ENCODE measurements around the gene C6orf136.
"Not testable (repeated sequence)": the region's sequence is repeated elsewhere in the genome, so short reads cannot be mapped to it uniquely, and the experiment has no call there.

Gene C6orf136

DNA sequence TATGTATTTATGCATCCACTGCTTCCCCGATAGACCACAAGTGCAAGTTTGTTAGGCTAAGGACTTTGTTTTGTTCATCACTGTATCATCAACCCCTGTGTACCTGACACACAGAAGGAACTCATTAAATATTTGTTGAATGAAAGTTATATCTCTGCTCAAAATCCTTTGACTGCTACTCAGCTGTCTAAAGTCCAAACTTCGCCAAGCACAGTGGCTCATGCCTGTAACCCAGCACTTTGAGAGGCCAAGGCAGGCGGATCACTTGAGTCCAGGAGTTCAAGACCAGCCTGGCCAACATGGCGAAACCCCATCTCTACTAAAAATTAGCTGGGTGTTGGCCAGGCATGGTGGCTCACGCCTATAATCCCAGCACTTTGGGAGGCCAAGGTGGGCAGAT, 11.0 kb downstream of the C6orf136 start:
- DNase-seq (ENCODE audit: low spot score): not testable (repeated sequence)

DNA sequence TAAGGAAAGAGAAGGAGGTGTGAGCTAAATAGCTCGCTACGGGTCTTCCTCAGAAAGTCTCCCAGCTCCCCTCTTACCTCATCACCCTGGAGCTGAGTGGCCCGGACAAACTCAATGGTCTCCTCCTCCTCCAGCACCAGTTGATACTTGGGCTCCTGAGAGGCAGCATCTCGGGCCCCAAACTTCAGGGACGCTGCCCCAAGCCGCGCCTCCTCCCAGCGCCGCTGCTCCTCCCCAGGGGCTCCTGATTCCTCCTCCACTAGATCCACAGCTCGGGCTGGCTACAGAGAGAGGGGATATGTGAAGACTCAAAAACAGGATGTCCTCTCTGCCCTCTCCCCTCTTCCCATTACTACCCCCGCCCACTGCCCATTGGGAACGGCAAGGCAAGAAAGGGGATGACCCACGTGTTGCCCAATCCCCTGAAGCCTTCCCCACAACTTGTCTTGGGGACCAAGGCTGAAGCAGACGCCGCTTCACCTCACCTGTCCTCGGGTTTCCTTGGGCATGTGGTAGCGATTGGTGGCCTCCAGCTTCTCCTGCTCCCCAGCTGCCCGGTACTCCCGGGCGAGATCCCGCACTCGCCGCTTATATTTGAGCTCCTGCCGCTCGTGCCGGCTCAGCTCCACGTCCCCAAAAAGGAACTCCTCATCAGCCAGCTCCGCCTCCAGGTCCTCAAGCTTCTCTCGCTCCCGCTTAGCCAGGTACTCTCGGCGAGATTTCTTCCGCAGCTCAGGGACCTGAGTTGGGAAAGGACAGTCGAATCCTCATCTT, 18.2 kb downstream of the C6orf136 start:
- no peak for DNase-seq (ENCODE audit: low spot score)

DNA sequence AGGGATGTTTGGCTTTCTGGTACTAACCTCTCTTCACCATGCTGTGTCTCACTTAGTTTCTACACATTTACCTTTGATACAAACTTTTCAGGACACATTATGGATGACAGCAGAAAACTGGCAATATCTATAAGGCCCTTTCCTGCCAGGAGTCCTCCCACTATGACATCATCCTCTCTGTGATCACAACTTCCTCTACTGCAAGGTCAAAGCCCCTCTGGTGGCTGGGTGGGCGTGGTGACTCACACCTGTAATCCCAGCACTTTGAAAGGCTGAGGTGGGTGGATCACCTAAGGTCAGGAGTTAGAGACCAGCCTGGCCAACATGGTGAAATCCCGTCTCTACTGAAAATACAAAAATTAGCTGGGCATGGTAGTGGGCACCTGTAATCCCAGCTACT, 19.4 kb downstream of the C6orf136 start:
- not testable (repeated sequence) for DNase-seq (ENCODE audit: low spot score)

DNA sequence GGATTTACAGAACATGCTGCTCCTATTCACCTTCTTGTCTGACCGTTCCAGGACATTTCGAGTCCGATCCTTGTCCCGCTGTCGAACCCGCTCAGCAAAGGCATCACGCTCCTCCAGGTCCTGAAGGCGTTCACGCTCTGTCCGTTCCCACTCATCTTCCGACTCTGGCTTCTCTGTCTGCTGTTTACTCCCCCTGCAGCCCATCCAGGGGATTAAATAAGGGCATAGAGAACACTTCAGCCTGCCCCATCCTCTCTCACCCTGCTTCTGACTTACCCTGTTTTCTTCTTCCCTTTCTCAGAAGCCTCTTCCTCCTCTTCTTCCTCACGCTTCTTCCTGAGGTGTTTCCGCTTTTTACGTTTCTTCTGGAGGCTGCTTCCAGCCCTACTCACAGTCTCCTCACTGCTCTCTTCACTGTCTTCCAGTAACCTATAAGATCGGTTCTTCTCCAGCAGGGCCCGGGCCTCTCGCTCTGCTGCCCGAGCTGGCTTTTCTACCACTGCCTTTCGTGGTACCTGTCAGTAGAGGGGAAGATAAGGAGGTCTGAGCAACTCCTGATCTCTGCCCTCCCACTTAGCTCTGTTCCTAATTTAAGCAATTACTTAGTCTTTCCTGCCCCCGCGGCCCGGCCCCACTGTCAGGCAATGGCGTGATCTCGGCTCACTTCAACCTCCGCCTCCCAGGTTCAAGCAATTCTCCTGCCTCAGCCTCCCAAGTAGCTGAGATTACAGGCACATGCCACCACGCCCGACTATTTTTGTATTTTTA, 24.0 kb downstream of the C6orf136 start:
- DNase-seq (ENCODE audit: low spot score): no peak

DNA sequence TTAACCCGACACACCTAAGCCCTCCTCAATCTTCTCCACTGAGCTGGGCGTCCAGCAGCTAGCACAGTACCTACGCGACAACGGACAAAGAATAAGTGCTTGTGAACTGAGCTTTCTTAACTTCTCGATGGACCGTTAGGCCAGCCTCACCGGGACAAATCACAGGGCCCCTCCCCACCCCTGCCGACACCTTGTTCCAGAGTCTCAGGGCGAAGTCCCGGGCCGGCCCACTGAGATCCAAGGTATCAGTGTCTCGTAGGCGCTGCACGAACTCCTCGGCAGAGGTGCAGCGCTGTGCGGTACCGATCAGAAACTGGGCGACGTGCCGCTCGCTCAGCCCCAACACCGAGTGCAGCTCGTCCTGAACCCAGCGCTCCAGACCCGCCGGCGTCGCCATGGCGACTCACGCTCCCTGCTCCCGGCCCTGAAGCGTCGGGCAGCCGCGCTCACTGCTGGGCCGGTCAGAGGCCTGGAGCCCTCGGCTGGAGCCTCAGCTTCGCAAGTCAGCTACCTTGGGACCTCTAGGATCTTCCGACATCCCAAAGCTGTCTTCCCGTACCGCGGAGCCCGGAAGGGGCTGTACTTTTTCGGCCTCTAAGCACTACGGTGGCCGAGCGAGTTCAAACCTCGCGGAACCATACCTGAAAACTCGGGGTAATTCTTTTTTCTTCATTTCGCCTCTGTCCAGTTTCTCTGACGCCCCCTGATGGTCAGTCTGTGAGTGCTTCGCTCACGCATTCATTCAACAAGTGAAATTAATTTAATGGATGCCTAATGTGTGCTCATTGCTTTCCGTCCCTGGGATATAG, 25.7 kb downstream of the C6orf136 start, which contains the start of gene DHX16:
TSS of gene DHX16 (minus strand) at position 562 of the 809 bp plus-strand sequence. CDS start at position 397, 165 bp downstream.
- peak; percentile 98 for DNase-seq (ENCODE audit: low spot score)

DNA sequence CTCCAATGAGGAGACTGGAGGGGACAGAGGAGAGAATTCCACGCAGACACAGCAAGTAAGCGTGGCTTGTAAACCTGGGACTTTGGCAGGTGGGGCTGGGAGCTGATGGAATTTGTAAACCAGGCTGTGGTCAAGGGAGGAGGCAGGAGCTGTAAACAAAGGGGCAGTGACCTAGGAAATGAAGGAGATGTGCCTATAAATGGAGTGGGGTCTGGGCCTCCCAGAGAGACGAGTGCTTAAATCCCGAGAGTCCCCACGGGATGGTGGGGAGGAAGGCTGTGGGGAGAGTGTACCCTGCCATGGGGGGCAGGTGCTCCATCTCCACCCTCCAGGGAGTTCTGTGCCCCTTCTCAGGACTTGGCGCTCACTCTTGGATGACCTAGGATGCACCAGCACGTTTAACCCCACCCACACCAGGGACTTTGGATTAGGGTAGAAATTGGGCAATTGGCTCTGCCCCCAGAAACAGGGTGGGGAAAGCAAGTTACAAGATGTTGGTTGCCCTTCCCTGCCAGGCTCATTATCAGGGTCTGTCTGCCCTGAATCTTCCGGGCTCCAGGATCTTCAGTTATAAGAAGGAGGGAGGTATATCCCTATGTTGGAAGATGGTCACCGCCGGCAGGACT, 29.8 kb downstream of the C6orf136 start:
- DNase-seq (ENCODE audit: low spot score): no peak

DNA sequence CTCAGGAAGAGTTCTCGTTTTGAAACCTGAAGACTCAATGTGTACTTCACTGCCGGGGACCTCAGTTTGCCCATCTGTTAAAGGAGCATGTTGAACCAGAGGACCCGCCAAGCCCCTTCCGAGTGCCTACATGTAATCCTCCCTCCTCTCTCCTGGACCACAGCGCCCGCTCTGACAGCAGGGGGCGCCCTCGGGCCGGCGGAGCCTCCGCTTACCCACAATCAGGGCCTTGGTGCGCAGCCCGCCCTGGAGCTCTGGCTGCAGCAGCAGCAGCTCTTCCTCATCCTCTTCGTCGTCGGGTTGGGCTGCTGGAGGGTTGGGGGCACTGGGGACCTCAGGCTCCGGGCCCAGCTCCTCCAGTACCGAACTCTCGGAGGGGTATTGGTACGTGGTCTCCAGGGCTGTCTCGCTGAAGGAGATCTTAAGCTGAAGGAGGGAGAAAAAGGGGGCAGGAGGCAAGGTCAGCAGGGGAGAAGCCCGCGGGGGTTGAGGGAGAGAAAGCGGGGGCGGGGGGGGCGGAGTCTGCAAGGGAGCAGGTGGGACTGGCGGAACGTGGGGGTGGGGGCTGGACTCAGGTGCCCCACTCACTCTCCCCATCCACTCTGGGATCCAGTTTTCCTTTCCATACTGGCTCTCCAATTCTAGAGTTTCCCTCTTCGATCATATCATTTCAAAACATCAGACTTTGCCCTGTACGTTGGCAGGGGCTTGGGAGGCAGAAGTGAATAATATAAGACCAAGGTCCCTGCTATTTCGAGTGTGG, 32.2 kb downstream of the C6orf136 start:
- peak; percentile 83 for DNase-seq (ENCODE audit: low spot score)

DNA sequence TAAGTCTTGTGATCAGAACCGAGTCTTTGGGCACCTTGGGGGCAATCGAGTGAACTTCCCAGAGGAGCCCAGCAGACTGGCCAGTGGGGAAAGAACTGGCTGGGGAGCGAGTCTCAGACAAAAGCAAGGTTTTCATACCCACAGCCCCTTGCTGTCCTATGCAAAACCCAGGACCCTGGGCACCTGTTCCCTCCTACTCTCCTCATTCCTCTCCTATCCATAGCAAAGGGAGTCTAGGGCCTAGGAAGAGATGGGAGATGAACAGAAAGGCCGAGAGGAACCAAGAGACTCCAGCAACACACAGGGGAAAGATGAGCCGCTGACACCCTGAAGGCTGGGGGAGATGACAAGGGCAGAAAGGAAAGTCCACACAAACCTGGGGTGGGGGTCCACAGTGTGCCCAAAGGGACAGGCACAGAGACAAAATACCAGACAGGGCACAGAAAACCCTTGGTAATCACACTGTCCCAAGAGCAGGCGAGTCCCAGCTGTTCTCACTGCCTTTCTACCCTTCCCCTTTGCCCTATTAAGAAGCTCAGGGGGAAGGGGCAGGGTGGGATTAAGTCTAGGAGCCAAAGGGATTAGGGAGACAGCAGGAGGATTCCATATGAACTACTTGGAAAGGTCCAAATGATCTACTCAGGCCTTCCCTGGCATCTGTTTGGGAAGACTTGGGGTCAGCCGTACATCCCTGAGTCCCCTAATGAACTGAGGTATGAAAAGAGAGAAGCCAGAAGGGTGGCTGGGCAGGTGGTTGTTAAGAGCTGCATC, 33.0 kb downstream of the C6orf136 start:
- peak; percentile 44 for DNase-seq (ENCODE audit: low spot score)

DNA sequence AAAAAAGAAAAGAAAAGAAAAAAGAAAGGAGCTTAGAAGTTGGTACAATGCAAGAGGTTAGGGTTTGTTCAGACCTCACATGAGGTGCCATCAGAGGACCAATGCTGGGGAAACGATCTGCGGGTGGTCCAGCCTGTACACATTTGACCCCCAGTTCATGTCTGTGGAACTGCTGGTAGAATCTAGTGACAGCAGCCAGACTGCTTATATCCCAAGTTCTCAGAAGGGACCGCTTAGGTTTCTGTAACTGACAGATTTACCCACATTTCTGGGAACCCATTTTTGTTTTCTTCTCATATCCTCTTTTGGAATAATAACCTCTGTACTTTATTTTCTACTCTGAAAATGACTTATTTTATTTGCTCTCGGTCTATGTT, 34.8 kb downstream of the C6orf136 start:
- DNase-seq (ENCODE audit: low spot score): no peak

DNA sequence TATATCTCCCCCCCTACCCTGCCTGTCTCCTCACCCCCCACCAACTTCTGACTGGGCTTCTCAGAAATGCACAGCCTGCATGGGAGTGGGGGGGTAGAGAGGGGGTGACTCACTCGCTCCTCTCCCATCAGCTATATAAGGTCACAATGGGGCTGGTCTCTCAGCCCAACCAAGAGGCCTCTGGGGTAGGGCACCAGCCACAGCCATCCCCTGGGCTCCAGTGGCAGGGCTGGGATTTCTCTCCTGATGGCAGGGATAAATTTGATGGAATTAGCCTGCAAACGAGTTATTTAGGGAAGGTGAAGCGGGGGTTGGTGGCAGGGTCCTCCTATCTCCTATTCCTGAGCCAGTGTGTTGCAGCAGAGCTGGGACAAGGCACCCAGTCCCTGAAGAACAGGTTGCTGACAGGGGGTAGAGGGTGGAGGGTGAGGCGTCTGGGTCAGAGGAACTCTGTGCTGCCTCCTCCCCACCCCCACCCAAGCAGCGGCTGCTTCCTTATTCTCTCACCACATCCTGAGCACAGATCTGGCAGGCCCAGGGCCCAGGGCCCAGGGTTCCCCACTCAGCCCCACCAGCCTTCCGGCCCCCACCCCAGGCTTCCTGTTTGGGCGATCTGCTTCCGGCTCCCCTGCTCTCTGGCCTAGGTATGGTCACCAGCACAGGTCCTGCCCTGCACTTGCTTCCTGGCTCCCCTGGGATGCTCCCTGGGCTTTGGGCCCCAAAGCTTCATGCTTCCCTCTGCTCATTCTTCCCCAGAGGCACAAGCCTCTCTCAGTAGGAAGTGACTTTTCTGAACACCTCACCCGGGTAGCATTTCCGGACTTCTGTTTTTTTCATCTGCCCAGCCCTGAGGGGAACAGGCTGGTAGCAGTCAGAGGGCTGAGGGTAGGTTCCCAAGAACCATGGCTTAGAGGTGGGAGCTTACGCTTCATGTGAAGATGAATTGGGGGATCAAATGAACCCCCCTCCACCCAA, 35.5 kb downstream of the C6orf136 start:
- DNase-seq (ENCODE audit: low spot score): no peak

DNA sequence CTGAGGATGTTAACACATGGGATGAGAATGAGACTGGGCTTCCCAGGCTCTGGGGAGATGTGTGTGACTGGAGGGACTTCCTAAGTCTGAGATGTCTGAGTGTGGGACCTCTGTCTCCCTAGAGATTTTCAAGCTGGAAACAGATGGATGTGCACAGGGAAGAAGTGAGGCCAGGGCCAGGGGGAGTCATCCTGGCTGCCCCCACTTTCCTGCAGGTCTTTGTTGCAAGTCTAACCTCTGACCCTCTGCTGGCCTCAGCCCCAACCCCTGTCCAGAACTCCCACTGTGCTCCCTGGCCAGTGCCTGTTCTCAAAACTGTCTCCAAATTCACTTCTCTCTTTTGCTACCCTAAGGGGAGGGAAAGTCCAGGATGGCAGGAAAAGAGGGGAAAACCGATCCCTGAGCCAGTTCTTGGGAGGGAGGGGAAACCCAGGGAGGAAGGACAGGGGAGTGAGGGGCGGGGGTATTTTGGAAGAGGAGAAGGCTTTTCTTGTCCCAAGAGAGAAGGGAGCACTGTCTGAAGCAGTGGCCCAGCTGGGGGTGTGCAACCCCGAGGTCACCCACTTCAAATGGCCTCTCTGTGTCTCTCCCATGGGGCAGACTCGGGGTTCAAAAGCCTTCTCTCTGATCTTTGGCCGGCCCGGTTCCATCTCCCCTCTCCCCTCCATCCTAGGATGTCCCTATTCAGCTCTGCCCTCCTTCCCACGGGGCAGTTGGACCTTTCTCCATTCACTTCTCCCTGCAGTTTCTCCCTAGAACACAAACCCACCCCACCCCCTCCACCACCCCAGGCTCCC, 36.4 kb downstream of the C6orf136 start:
- no peak for DNase-seq (ENCODE audit: low spot score)

DNA sequence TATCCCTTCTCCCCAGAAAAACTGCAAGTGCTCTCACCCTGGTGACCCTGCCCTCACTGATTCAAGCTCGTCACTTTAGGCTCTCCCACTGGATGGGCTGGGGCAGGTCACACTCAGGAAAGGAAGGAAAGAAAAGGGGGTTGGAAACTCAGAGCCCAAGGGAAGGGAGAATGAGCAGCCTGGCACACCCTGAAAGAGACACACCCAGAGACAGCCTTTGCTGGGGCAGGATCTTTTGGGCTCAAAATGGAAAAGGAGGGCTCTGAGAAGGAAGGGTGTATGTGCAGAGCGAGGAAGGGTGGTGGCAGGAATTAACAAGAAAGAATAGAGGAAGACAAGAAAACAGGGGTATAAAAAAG, 37.0 kb downstream of the C6orf136 start:
- DNase-seq (ENCODE audit: low spot score): no peak

DNA sequence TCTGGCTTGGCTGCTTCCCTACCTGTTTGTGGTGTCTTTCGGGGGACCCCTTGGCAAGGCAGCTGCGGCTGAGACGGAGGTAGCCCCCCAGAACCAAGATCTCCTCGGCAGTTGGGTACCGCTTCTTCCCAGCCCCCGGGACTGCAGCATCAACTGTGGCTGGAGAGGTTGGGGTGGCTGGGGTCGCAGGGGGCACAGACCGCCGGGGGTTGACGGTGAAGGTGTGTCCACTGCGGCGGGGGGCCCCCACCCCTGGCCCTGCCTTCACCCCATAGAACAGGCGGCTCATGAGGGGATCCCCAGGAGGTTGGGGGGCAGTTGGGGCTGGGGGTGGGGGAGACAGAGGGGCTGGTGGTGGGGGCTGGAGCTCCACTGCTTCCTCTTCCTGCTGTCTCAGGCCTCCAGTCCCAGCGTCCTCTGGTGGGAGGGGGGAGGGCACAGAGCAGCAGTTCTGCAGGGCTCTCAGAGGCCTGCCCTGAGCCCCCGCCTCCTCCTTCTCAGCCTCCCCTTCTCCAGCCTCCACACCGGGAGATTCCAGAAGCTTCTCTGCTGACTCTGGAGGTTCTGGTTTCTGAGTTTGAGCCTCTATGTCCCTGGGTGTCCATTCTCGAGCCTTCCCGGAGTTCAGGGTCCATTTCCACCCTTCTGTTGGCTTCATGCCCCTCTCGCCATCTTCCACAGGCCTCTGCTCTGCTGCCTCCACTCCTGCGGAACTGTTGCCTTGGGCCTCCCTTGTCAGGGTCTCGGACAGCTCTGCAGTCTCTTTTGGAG, 37.6 kb downstream of the C6orf136 start:
- DNase-seq (ENCODE audit: low spot score): no peak

DNA sequence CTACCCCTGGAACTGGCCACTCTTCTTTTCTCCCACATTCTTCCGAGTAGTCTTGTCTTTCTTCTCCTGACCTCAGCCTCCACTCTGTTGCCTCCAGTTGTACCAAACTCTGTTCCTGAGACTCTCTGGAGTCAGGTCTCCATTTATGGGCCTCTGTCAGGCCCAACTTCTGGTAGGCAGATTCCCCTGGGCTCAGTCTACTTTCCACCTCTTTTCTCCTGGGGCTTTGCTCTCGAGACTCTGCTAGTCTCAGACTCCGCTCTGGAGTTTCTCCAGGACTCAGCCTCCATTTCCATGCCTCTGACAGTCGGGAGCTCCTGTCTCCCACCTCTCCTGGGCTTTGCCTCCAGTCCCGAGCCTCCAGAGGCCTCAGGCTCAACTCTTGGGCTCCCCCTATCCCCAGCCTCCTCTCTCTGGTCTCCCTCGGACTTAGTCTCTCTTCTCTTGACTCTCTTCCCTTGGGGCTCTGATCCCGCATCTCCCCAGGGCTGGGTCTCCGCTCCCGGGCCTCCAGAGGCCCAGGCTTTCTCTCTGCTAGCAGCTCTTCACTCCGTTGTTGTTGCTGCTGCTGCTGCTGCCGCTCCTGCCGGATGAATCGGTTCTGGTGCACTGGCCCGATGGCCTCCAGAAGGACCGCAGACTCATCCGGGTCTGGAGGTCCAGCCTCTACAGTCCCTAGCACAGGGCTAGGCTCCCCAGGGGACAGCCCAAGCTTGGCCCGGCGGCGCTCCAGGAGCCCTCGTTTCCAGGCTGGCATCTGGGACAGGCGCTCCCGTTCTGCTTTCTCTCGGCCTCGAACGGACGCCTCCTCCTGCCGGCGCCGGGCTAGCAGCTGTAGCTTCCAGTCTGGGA, 38.5 kb downstream of the C6orf136 start:
- DNase-seq (ENCODE audit: low spot score): no peak

DNA sequence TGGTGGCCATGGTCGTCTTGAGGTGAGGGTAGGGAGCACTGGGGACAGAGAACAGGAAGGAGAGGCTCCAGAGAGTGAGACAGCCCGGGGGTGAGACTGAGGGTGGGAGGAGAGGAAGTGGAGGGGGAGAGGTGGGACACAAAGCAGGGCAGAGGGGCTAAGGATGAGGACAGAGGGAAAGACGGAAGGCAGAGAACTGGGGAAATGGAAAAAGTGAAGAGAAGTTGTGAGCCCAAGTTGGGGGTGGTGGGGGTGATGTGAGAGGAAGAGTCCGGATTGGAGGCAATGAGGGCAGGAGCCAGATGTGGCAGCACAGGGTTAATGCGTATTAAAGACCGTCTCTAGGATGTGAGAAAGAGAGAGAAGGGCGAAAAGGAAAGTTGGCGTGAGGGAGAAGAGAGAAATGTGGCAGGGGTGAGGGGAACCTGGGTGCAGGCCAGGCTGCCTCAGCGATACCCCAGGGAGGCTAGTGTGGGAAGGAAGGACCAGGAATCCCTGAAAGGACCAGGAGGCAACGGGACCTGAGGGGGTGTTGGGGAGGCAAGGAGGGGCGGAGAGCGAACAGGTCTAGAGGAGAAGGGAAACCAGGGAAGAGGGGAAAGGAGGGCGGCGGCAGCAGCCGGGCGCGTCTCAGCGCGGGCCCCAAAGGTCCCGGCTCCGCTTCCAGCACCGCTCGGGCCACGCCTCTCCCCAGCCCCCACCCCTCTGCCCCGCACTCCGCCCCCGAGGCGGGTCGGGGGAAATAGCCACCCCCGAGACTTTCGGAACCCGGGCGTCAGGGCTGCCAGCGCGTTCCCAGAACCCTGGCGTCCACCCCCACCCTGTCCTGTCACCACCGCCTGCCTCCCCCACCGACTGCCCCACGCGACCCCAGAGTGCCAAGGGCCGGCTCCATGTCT, 39.3 kb downstream of the C6orf136 start, which contains the start of gene PPP1R18:
TSS of gene PPP1R18 (minus strand) at position 637 of the 899 bp plus-strand sequence. CDS start at position 10, 627 bp downstream.
- DNase-seq (ENCODE audit: low spot score): peak; percentile 44

All from cerebellar cortex (tissue), 1 donor.